H9 (cell line): ENCODE data around the gene PAX8. TPM values are rescaled to one million over a fixed set of nuclear protein-coding genes. Genes with fewer than 3 reads are reported as not detected.

Source experiments
- DNase-seq: peaks from one replicate; pipeline ENCODE4 v3.0.0-alpha.2; 2017
- H2AFZ ChIP-seq: one replicate; pipeline ENCODE4 v1.6.1; 2013; ENCODE audit warnings: mild to moderate bottlenecking, low read length, control low read depth, moderate library complexity
- H2AK5ac ChIP-seq: 2 replicates; pipeline ENCODE4 v1.6.1; 2013; ENCODE audit warnings: low read length, control low read depth, mixed read lengths; ENCODE audit not compliant: insufficient read length
- H2BK120ac ChIP-seq: one replicate; pipeline ENCODE4 v1.6.1; 2013; ENCODE audit warnings: low read depth, mild to moderate bottlenecking, low read length, control low read depth, inconsistent platforms; ENCODE audit not compliant: poor library complexity, severe bottlenecking
- H2BK12ac ChIP-seq: 2 replicates; pipeline ENCODE4 v1.6.1; 2013; ENCODE audit warnings: low read length, control low read depth, mixed read lengths, low read depth; ENCODE audit not compliant: insufficient read length
- H2BK15ac ChIP-seq: 2 replicates; pipeline ENCODE4 v1.6.1; 2013; ENCODE audit warnings: low read depth, low read length, control low read depth
- H2BK20ac ChIP-seq: one replicate; pipeline ENCODE4 v1.6.1; 2013; ENCODE audit warnings: low read depth, mild to moderate bottlenecking, low read length, control low read depth, inconsistent platforms; ENCODE audit not compliant: poor library complexity, severe bottlenecking
- H2BK5ac ChIP-seq: 2 replicates; pipeline ENCODE4 v1.6.1; 2013; ENCODE audit warnings: low read length, control low read depth, mixed read lengths; ENCODE audit not compliant: insufficient read length
- H3K14ac ChIP-seq: 2 replicates; pipeline ENCODE4 v1.6.1; 2013; ENCODE audit warnings: low read length, control low read depth; ENCODE audit not compliant: insufficient read depth
- H3K18ac ChIP-seq: 2 replicates; pipeline ENCODE4 v1.6.1; 2013; ENCODE audit warnings: low read depth, mild to moderate bottlenecking, mixed read lengths, low read length, control low read depth; ENCODE audit not compliant: insufficient read length
- H3K23ac ChIP-seq: 2 replicates; pipeline ENCODE4 v1.6.1; 2013; ENCODE audit warnings: low read length, control low read depth, mixed read lengths, low read depth; ENCODE audit not compliant: insufficient read length
- H3K23me2 ChIP-seq: 2 replicates; pipeline ENCODE4 v1.6.1; 2013; ENCODE audit warnings: low read depth, mild to moderate bottlenecking, mixed read lengths, low read length, control low read depth; ENCODE audit not compliant: insufficient read length, poor library complexity, severe bottlenecking
- H3K27ac ChIP-seq: 2 replicates; pipeline ENCODE4 v1.5.1; 2013; ENCODE audit warnings: low read length, control low read depth, mixed read lengths, low read depth; ENCODE audit not compliant: insufficient read length
- H3K27me3 ChIP-seq: 2 replicates; pipeline ENCODE4 v1.6.1; 2013; ENCODE audit warnings: low read length, control low read depth, inconsistent platforms; ENCODE audit not compliant: insufficient read depth
- H3K4ac ChIP-seq: 2 replicates; pipeline ENCODE4 v1.6.1; 2013; ENCODE audit warnings: low read depth, mild to moderate bottlenecking, control low read depth, inconsistent platforms, low read length, moderate library complexity
- H3K4me1 ChIP-seq: 2 replicates; pipeline ENCODE4 v1.6.1; 2013; ENCODE audit warnings: low read length, control low read depth, inconsistent platforms; ENCODE audit not compliant: insufficient read depth
- H3K4me2 ChIP-seq: 2 replicates; pipeline ENCODE4 v1.6.1; 2013; ENCODE audit warnings: low read length, control low read depth, mixed read lengths; ENCODE audit not compliant: insufficient read length, insufficient read depth
- H3K56ac ChIP-seq: 2 replicates; pipeline ENCODE4 v1.6.1; 2013; ENCODE audit warnings: low read depth, mild to moderate bottlenecking, mixed read lengths, low read length, control low read depth; ENCODE audit not compliant: insufficient read length
- H3K79me1 ChIP-seq: 2 replicates; pipeline ENCODE4 v1.6.1; 2013; ENCODE audit warnings: low read depth, mild to moderate bottlenecking, moderate library complexity, low read length, control low read depth, inconsistent platforms; ENCODE audit not compliant: insufficient read depth, poor library complexity, severe bottlenecking
- H3K79me2 ChIP-seq: 2 replicates; pipeline ENCODE4 v1.6.1; 2013; ENCODE audit warnings: low read length, control low read depth, inconsistent platforms; ENCODE audit not compliant: insufficient read depth
- H3K9ac ChIP-seq: 2 replicates; pipeline ENCODE4 v1.6.1; 2013; ENCODE audit warnings: low read length, control low read depth, mixed read lengths; ENCODE audit not compliant: insufficient read length; ENCODE audit errors: extremely low read depth
- H3K9me3 ChIP-seq: one replicate; pipeline ENCODE4 v1.6.1; 2013; ENCODE audit warnings: low read depth, low read length, inconsistent platforms; ENCODE audit not compliant: control insufficient read depth
- H3T11ph ChIP-seq: one replicate; pipeline ENCODE4 v1.6.1; 2013; ENCODE audit warnings: mild to moderate bottlenecking, low read length, control low read depth, inconsistent platforms
- H4K20me1 ChIP-seq: one replicate; pipeline ENCODE4 v1.6.1; 2013; ENCODE audit not compliant: control insufficient read depth, insufficient read length, insufficient read depth
- H4K5ac ChIP-seq: 2 replicates; pipeline ENCODE4 v1.6.1; 2013; ENCODE audit warnings: low read depth, mild to moderate bottlenecking, mixed read lengths, low read length, control low read depth; ENCODE audit not compliant: insufficient read length
- H4K8ac ChIP-seq: replicated peaks from 2 replicates; pipeline ENCODE4 v1.6.1; 2013; ENCODE audit warnings: low read length, control low read depth, mixed read lengths, low read depth; ENCODE audit not compliant: insufficient read length
- H4K91ac ChIP-seq: 2 replicates; pipeline ENCODE4 v1.6.1; 2013; ENCODE audit warnings: low read depth, mild to moderate bottlenecking, moderate library complexity, mixed read lengths, low read length, control low read depth; ENCODE audit not compliant: insufficient read length
- H3K27ac Mint-ChIP-seq, 3 experiments: 2 replicates in 2 of 3; 3 replicates in 1 of 3; pipeline ENCODE4 v1.8.0; 2020 to 2021; ENCODE audit warnings: mixed read lengths in 3 of 3, mild to moderate bottlenecking in 1 of 3, moderate library complexity in 1 of 3
- H3K27me3 Mint-ChIP-seq: 2 replicates; pipeline ENCODE4 v1.8.0; 2021; ENCODE audit warnings: low read depth, mild to moderate bottlenecking, moderate library complexity, mixed read lengths
- H3K36me3 Mint-ChIP-seq, 3 experiments: 2 replicates in 2 of 3; 3 replicates in 1 of 3; pipeline ENCODE4 v1.8.0; 2020 to 2021; ENCODE audit warnings: low read depth in 3 of 3, mixed read lengths in 3 of 3; ENCODE audit not compliant: insufficient read depth in 1 of 3
- H3K4me1 Mint-ChIP-seq, 2 experiments: 2 replicates each; pipeline ENCODE4 v1.8.0; 2020; ENCODE audit warnings: mixed read lengths in 2 of 2
- H3K4me3 Mint-ChIP-seq, 2 experiments: 2 replicates in 1 of 2; 3 replicates in 1 of 2; pipeline ENCODE4 v1.8.0; 2020 to 2021; ENCODE audit warnings: mild to moderate bottlenecking in 2 of 2, mixed read lengths in 2 of 2, moderate library complexity in 1 of 2
- H3K9me3 Mint-ChIP-seq, 2 experiments: 2 replicates in 1 of 2; 3 replicates in 1 of 2; pipeline ENCODE4 v1.8.0; 2020; ENCODE audit warnings: mild to moderate bottlenecking in 2 of 2, mixed read lengths in 2 of 2, moderate library complexity in 1 of 2
- total RNA-seq: library from RNA; stranded (reverse); gene quantifications from 2 replicates; pipeline ENCODE4 v1.2.1, GENCODE V29; 2021
- TF ChIP-seq, protein P1 (sequence below): fragments of 200-600 bp; sonication (generic); conservative IDR thresholded peaks from 3 replicates; pipeline ENCODE4 v1.8.0; 2021; ENCODE audit warnings: antibody characterized with exemption, mild to moderate bottlenecking

PAX8 gene
- total RNA-seq, 1 experiment from 2014 or later: not detected

DNA sequence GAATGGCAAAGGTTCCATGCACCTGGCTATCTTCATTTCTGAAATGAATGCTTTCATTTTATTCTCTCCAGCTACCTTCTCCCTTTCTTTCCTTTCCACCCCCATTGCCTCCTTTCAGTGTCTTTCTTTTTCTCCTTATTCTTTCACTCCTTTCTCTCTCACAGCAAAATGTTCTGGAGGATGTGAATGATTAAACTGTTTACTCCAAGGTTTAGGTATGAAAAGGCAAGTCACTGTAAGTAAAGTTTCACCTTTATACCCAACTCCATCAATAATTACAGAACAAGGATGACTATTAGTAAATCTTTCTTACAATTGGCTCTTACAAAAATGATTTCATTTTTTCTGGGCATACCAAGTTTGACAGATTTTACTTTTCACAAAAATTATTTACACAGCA, 4.3 kb downstream of the PAX8 start:
- no peaks in the 10 kb centered on the region for H3K9me3 ChIP-seq
- no peak overlapping the region for H3K18ac ChIP-seq
- H3K79me2 ChIP-seq: no peaks in the 10 kb centered on the region
- no peak for DNase-seq
- H3K23ac ChIP-seq: no peak overlapping the region
- Mint-ChIP-seq H3K27ac (no peak overlapping the region), H3K9me3 (peaks cover 0 to 3% of the 10 kb centered on the region in 2 experiments; a peak in 1 of 5 replicates), H3K4me3 (no peak overlapping the region), H3K27me3 (peaks cover 100% of the 10 kb centered on the region), H3K4me1 (peaks cover 10 to 43% of the 10 kb centered on the region in 2 experiments), H3K36me3 (no peaks in the 10 kb centered on the region)
- TF ChIP-seq, protein P1, sequence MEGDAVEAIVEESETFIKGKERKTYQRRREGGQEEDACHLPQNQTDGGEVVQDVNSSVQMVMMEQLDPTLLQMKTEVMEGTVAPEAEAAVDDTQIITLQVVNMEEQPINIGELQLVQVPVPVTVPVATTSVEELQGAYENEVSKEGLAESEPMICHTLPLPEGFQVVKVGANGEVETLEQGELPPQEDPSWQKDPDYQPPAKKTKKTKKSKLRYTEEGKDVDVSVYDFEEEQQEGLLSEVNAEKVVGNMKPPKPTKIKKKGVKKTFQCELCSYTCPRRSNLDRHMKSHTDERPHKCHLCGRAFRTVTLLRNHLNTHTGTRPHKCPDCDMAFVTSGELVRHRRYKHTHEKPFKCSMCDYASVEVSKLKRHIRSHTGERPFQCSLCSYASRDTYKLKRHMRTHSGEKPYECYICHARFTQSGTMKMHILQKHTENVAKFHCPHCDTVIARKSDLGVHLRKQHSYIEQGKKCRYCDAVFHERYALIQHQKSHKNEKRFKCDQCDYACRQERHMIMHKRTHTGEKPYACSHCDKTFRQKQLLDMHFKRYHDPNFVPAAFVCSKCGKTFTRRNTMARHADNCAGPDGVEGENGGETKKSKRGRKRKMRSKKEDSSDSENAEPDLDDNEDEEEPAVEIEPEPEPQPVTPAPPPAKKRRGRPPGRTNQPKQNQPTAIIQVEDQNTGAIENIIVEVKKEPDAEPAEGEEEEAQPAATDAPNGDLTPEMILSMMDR: no peak
- H4K8ac ChIP-seq: no peak overlapping the region
- H3K56ac ChIP-seq: no peak overlapping the region
- H2BK5ac ChIP-seq: no peak overlapping the region
- H3K79me1 ChIP-seq: no peaks in the 10 kb centered on the region
- H2BK120ac ChIP-seq: no peak overlapping the region
- H3T11ph ChIP-seq: no peak overlapping the region
- no peak overlapping the region for H3K14ac ChIP-seq
- no peaks in the 10 kb centered on the region for H4K20me1 ChIP-seq
- no peak overlapping the region for H2AFZ ChIP-seq
- H3K4me2 ChIP-seq: no peak overlapping the region
- H2BK12ac ChIP-seq: no peak overlapping the region
- no peak overlapping the region for H2BK15ac ChIP-seq
- H2BK20ac ChIP-seq: no peak overlapping the region
- no peak overlapping the region for H4K5ac ChIP-seq
- no peak overlapping the region for H2AK5ac ChIP-seq
- H4K91ac ChIP-seq: no peak overlapping the region
- peaks cover 4% of the 10 kb centered on the region; the same call in 1 of the 2 replicates for H3K4me1 ChIP-seq
- H3K27ac ChIP-seq: no peak overlapping the region
- peaks cover 76% of the 10 kb centered on the region for H3K27me3 ChIP-seq
- H3K9ac ChIP-seq: no peak overlapping the region
- H3K4ac ChIP-seq: no peak overlapping the region
- peaks cover 20% of the 10 kb centered on the region for H3K23me2 ChIP-seq
